IMR-90 (cell line): Measurements from ENCODE around the gene XAF1. TPM values are rescaled to one million over a fixed set of nuclear protein-coding genes. Genes with fewer than 3 reads are reported as not detected.
A peak's percentile ranks its signal among the peaks of the same experiment; 100 is the strongest.

Experiments used
- ATAC-seq: fragments of 200-7000 bp; cut with Tn5 transposase; 2 replicates; pipeline ENCODE4 v1.9.1; 2020; ENCODE audit warnings: low read depth, mild to moderate bottlenecking, moderate library complexity
- BruUV-seq: library from RNA; stranded (reverse); fragments of 400-500 nt; replicated peaks from 2 replicates; lab custom pipeline; 2021; lab: Mats Ljungman, UMichigan
- CTCF ChIA-PET: fragments of 300-600 bp; formaldehyde crosslinking; extraction: SDS; loops from one replicate; lab custom pipeline; 2021; ENCODE audit warnings: antibody characterized with exemption; lab: Yijun Ruan, JAX
- POLR2A ChIA-PET: fragments of 300-600 bp; sonication (Branson Sonifier 250); formaldehyde crosslinking; loops from one replicate; lab custom pipeline; 2022; ENCODE audit warnings: antibody characterized with exemption; ENCODE audit not compliant: unreplicated experiment; lab: Charles Lee
- DNase-seq: peaks from one replicate; pipeline ENCODE4 v3.0.0; 2013
- H2AFZ ChIP-seq: replicated peaks from 2 replicates; pipeline ENCODE3; 2013; ENCODE audit warnings: low read length, mild to moderate bottlenecking; ENCODE audit not compliant: poor library complexity
- H2AK5ac ChIP-seq: 2 replicates; pipeline ENCODE4 v1.6.1; 2013; ENCODE audit warnings: low read depth, low read length, inconsistent platforms
- H2AK9ac ChIP-seq: replicated peaks from 2 replicates; pipeline ENCODE3; 2013; ENCODE audit warnings: mild to moderate bottlenecking, low read depth, low read length, moderate library complexity; ENCODE audit not compliant: poor library complexity
- H2BK120ac ChIP-seq: 2 replicates; pipeline ENCODE4 v1.6.1; 2013; ENCODE audit warnings: low read depth, low read length, inconsistent platforms
- H2BK15ac ChIP-seq: 3 replicates; pipeline ENCODE4 v1.6.1; 2013; ENCODE audit warnings: low read depth, low read length, inconsistent platforms
- H2BK20ac ChIP-seq: 2 replicates; pipeline ENCODE4 v1.6.1; 2013; ENCODE audit warnings: low read depth, mild to moderate bottlenecking, inconsistent platforms, low read length, moderate library complexity
- H2BK5ac ChIP-seq: 2 replicates; pipeline ENCODE4 v1.6.1; 2013; ENCODE audit warnings: mild to moderate bottlenecking, low read depth, low read length, inconsistent platforms; ENCODE audit not compliant: poor library complexity, severe bottlenecking
- H3K14ac ChIP-seq: replicated peaks from 2 replicates; pipeline ENCODE4 v1.6.1; 2013; ENCODE audit warnings: low read depth, low read length, inconsistent platforms
- H3K18ac ChIP-seq: 2 replicates; pipeline ENCODE4 v1.6.1; 2013; ENCODE audit warnings: low read depth, low read length, control low read depth
- H3K23ac ChIP-seq: 2 replicates; pipeline ENCODE4 v1.6.1; 2013; ENCODE audit warnings: low read depth, low read length, inconsistent platforms
- H3K27ac ChIP-seq: 2 replicates; pipeline ENCODE4 v1.5.1; 2013; ENCODE audit warnings: mild to moderate bottlenecking, control low read depth, low read length; ENCODE audit not compliant: insufficient read depth
- H3K27me3 ChIP-seq: 2 replicates; pipeline ENCODE4 v1.6.1; 2013; ENCODE audit warnings: low read length; ENCODE audit not compliant: control insufficient read depth, insufficient read depth
- H3K36me3 ChIP-seq: 2 replicates; pipeline ENCODE4 v1.6.1; 2013; ENCODE audit warnings: low read length, mixed read lengths; ENCODE audit not compliant: control insufficient read depth, insufficient read depth
- H3K4ac ChIP-seq: 2 replicates; pipeline ENCODE4 v1.6.1; 2013; ENCODE audit warnings: low read depth, low read length, inconsistent platforms
- H3K4me1 ChIP-seq: 2 replicates; pipeline ENCODE4 v1.6.1; 2013; ENCODE audit warnings: low read length, mixed read lengths; ENCODE audit not compliant: control insufficient read depth, insufficient read depth
- H3K4me2 ChIP-seq: 2 replicates; pipeline ENCODE4 v1.6.1; 2013; ENCODE audit warnings: low read depth, mild to moderate bottlenecking, control low read depth, low read length, moderate library complexity
- H3K4me3 ChIP-seq: 2 replicates; pipeline ENCODE4 v1.5.1; 2013; ENCODE audit warnings: low read depth, mild to moderate bottlenecking, control low read depth, low read length, moderate library complexity; ENCODE audit not compliant: insufficient read depth
- H3K56ac ChIP-seq: 2 replicates; pipeline ENCODE4 v1.6.1; 2013; ENCODE audit warnings: low read length, inconsistent platforms; ENCODE audit not compliant: insufficient read depth; ENCODE audit errors: extremely low read depth
- H3K79me1 ChIP-seq, 2 experiments: 2 replicates each; pipeline ENCODE4 v1.6.1; 2013; ENCODE audit warnings: low read length in 2 of 2, inconsistent platforms in 1 of 2, low read depth in 1 of 2
- H3K9ac ChIP-seq: 2 replicates; pipeline ENCODE4 v1.6.1; 2013; ENCODE audit warnings: low read depth, low read length, control low read depth
- H3K9me1 ChIP-seq: 2 replicates; pipeline ENCODE4 v1.6.1; 2013; ENCODE audit warnings: low read length, inconsistent platforms; ENCODE audit not compliant: insufficient read depth
- H3K9me3 ChIP-seq: 2 replicates; pipeline ENCODE4 v1.6.1; 2013; ENCODE audit warnings: low read length; ENCODE audit not compliant: control insufficient read depth, insufficient read depth
- H4K20me1 ChIP-seq: 2 replicates; pipeline ENCODE4 v1.6.1; 2013; ENCODE audit warnings: low read length, inconsistent platforms; ENCODE audit not compliant: insufficient read depth
- H4K5ac ChIP-seq: 2 replicates; pipeline ENCODE4 v1.6.1; 2013; ENCODE audit warnings: mild to moderate bottlenecking, low read depth, low read length, control low read depth
- H4K8ac ChIP-seq, 2 experiments: 2 replicates each; pipeline ENCODE4 v1.6.1; 2013; ENCODE audit warnings: low read depth in 2 of 2, low read length in 2 of 2, control low read depth in 1 of 2, inconsistent platforms in 1 of 2
- H4K91ac ChIP-seq: 2 replicates; pipeline ENCODE4 v1.6.1; 2013; ENCODE audit warnings: low read depth, low read length, inconsistent platforms; ENCODE audit not compliant: insufficient read depth
- CHD1 ChIP-seq: IDR thresholded peaks from 2 replicates; pipeline ENCODE4 v1.6.1; 2012; ENCODE audit warnings: low read depth, low read length, improper control_type of control experiment
- CTCF ChIP-seq: conservative IDR thresholded peaks from 2 replicates; pipeline ENCODE4 v1.5.1; 2012; ENCODE audit warnings: mild to moderate bottlenecking, low read depth, low read length, improper control_type of control experiment
- ELK1 ChIP-seq: fragments of 150-350 bp; IDR thresholded peaks from 2 replicates; pipeline ENCODE4 v1.6.1; 2016; ENCODE audit warnings: low read depth, mild to moderate bottlenecking, low read length, moderate library complexity, borderline replicate concordance
- POLR2A ChIP-seq: IDR thresholded peaks from 2 replicates; pipeline ENCODE4 v1.6.1; 2012; ENCODE audit warnings: mild to moderate bottlenecking, low read depth, low read length
- WGBS, 2 experiments: methylation state at CpG; one replicate each; pipeline versions ENCODE4 v1.1.5 to v1.1.7; 2013; ENCODE audit warnings: missing lambda C conversion rate in 2 of 2; ENCODE audit not compliant: insufficient read length in 1 of 2; ENCODE audit errors: extremely low coverage in 2 of 2; 5-methylcytosine and 5-hydroxymethylcytosine counted together
- dilution Hi-C: fragments of 300-500 bp; cut with HindIII; formaldehyde crosslinking; loops from one replicate; pipeline ENCODE4 v1.14.3; 2018; ENCODE audit warnings: low sequenced_read_pairs; ENCODE audit not compliant: unreplicated experiment
- in situ Hi-C: fragments of 300-500 bp; cut with MboI; formaldehyde crosslinking; loops from 3 replicates; pipeline ENCODE4 v1.14.3; 2019; ENCODE audit warnings: low sequenced_read_pairs, inconsistent platforms, mixed read lengths
- intact Hi-C: fragments of 100-400 bp; cut with micrococcal nuclease; formaldehyde crosslinking; loops from 2 replicates; pipeline ENCODE4 v1.10.0; 2022
- polyA plus RNA-seq, 3 experiments: library from polyadenylated mRNA; depleted of rRNA; stranded (reverse); fragments of >200 nt; gene quantifications; 2 replicates each; pipeline ENCODE4 v1.2.3, GENCODE V29; 2012; ENCODE audit warnings: low replicate concordance in 1 of 3
- total RNA-seq: library from RNA; depleted of rRNA; stranded (reverse); fragments of >200 nt; gene quantifications from 2 replicates; pipeline ENCODE4 v1.2.3, GENCODE V29; 2012

XAF1 gene
- total and polyA plus RNA-seq, 2 of the 4 experiments (the other 2 are of a cell fraction) = 1.3 to 3.9 TPM

GRCh38 chr17:6775871-6776405 lies 20.1 kb downstream of the XAF1 start, which contains the start of gene FBXO39:
FBXO39 (plus strand) TSS chr17:6776215; CDS start chr17:6779869, 3,654 bp downstream.
- H3K18ac ChIP-seq = no peak within 1 kb of the TSS
- DNase-seq = no peak
- H3K4me1 ChIP-seq = no peaks in the 10 kb centered on the region
- H3K56ac ChIP-seq = no peak within 1 kb of the TSS
- H3K9me3 ChIP-seq = peaks cover 2% of the 10 kb centered on the region
- TF ChIP-seq ELK1 (no peak), CTCF (no peak), CHD1 (no peak), POLR2A (no peak)
- H3K36me3 ChIP-seq = no peaks in the 10 kb centered on the region
- H4K91ac ChIP-seq = no peak within 1 kb of the TSS
- H2BK20ac ChIP-seq = no peak within 1 kb of the TSS
- H3K4me3 ChIP-seq = no peak within 1 kb of the TSS
- H3K79me1 ChIP-seq = no peaks in the 10 kb centered on the region
- POLR2A ChIA-PET = no interaction called here
- in situ Hi-C loops = no loop called here
- H2BK5ac ChIP-seq = no peak within 1 kb of the TSS
- H3K9me1 ChIP-seq = no peaks in the 10 kb centered on the region
- WGBS, 2 experiments = 3% methylated on average over 29 of the region's 49 CpGs; no CpG with 5 or more reads in 1 of the 2 experiments
- no peak within 1 kb of the TSS for H3K27ac ChIP-seq
- no peak within 1 kb of the TSS for H4K5ac ChIP-seq
- no peak within 1 kb of the TSS for H3K9ac ChIP-seq
- no peak within 1 kb of the TSS for H2BK15ac ChIP-seq
- CTCF ChIA-PET = no interaction called here
- no peak within 1 kb of the TSS for H3K23ac ChIP-seq
- H4K20me1 ChIP-seq = no peaks in the 10 kb centered on the region
- intact Hi-C loops = no loop called here
- no peak within 1 kb of the TSS for H3K4me2 ChIP-seq
- H3K14ac ChIP-seq = no peak within 1 kb of the TSS
- H2AK5ac ChIP-seq = no peak within 1 kb of the TSS
- no TSS peak for BruUV-seq
- H2AFZ ChIP-seq = no peak within 1 kb of the TSS
- H4K8ac ChIP-seq = no peak within 1 kb of the TSS
- H2AK9ac ChIP-seq = no peak within 1 kb of the TSS
- dilution Hi-C loops = no loop called here
- no peak within 1 kb of the TSS for H3K4ac ChIP-seq
- H3K27me3 ChIP-seq = peaks cover 32% of the 10 kb centered on the region
- H2BK120ac ChIP-seq = no peak within 1 kb of the TSS
- ATAC-seq = 0 out of 2 replicates have a peak, but pooled peaks have one; percentile 32
